Skeletal muscle satellite cell (primary cell): ENCODE data around the gene DOCK4.

ENCODE experiments used
- H3K27me3 ChIP-seq: 2 replicates; pipeline ENCODE4 v1.7.0; 2013; ENCODE audit warnings: low read length; ENCODE audit not compliant: control insufficient read depth, insufficient read depth
- H3K36me3 ChIP-seq: 2 replicates; pipeline ENCODE4 v1.7.0; 2013; ENCODE audit warnings: mild to moderate bottlenecking, control low read depth, low read length; ENCODE audit not compliant: insufficient read depth
- H3K4me1 ChIP-seq: 2 replicates; pipeline ENCODE4 v1.7.0; 2013; ENCODE audit warnings: low read length; ENCODE audit not compliant: control insufficient read depth, insufficient read depth
- H3K4me2 ChIP-seq: 2 replicates; pipeline ENCODE4 v1.7.0; 2013; ENCODE audit warnings: mild to moderate bottlenecking, low read length
- H3K4me3 ChIP-seq: 2 replicates; pipeline ENCODE4 v1.7.0; 2013; ENCODE audit warnings: low read length
- H3K9ac ChIP-seq: 2 replicates; pipeline ENCODE4 v1.7.0; 2013; ENCODE audit warnings: mild to moderate bottlenecking, low read depth, low read length, moderate library complexity
- H3K9me3 ChIP-seq: replicated peaks from 2 replicates; pipeline ENCODE4 v1.7.0; 2013; ENCODE audit warnings: mild to moderate bottlenecking, control low read depth, low read length

Gene DOCK4

GRCh38 chr7:111987115-111987826, 218.9 kb downstream of the DOCK4 start:
- H3K4me1 ChIP-seq: peaks cover 37% of the 10 kb centered on the region
- H3K27me3 ChIP-seq: no peaks in the 10 kb centered on the region
- peak overlapping the region; percentile 39 for H3K4me3 ChIP-seq
- no peaks in the 10 kb centered on the region for H3K36me3 ChIP-seq
- peak overlapping the region; percentile 72 for H3K4me2 ChIP-seq
- peak overlapping the region; percentile 54 for H3K9ac ChIP-seq
- no peaks in the 10 kb centered on the region for H3K9me3 ChIP-seq

- Histone ChIP-seq H3K4me3 (no peak overlapping the region), H3K36me3 (no peaks in the 10 kb centered on the region), H3K4me2 (peak overlapping the region; percentile 72), H3K27me3 (no peaks in the 10 kb centered on the region), H3K9me3 (no peaks in the 10 kb centered on the region), H3K4me1 (peaks cover 36% of the 10 kb centered on the region), H3K9ac (peak overlapping the region; percentile 4)
Measured at GRCh38 chr7:111986601-111987000, 219.6 kb downstream of the DOCK4 start.

- no peaks in the 10 kb centered on the region for H3K9me3 ChIP-seq
- H3K27me3 ChIP-seq: no peaks in the 10 kb centered on the region
- no peaks in the 10 kb centered on the region for H3K36me3 ChIP-seq
- peaks cover 36% of the 10 kb centered on the region for H3K4me1 ChIP-seq
- H3K4me3 ChIP-seq: no peak overlapping the region
- H3K9ac ChIP-seq: no peak overlapping the region
- no peak overlapping the region for H3K4me2 ChIP-seq
Measured at GRCh38 chr7:111985798-111986197, 220.4 kb downstream of the DOCK4 start.

- peak overlapping the region; percentile 4 for H3K4me2 ChIP-seq
- H3K4me3 ChIP-seq: no peak overlapping the region
- no peaks in the 10 kb centered on the region for H3K27me3 ChIP-seq
- H3K4me1 ChIP-seq: peaks cover 34% of the 10 kb centered on the region
- no peaks in the 10 kb centered on the region for H3K9me3 ChIP-seq
- H3K9ac ChIP-seq: peak overlapping the region; percentile 23
- no peaks in the 10 kb centered on the region for H3K36me3 ChIP-seq
Measured at GRCh38 chr7:111982804-111983203, 223.4 kb downstream of the DOCK4 start.

- Histone ChIP-seq H3K27me3 (no peaks in the 10 kb centered on the region), H3K4me3 (no peak overlapping the region), H3K9ac (no peak overlapping the region), H3K9me3 (no peaks in the 10 kb centered on the region), H3K36me3 (no peaks in the 10 kb centered on the region), H3K4me2 (no peak overlapping the region), H3K4me1 (peaks cover 27% of the 10 kb centered on the region)
Measured at GRCh38 chr7:111982133-111982532, 224.1 kb downstream of the DOCK4 start.

GRCh38 chr7:111980725-111981124, 225.5 kb downstream of the DOCK4 start:
- Histone ChIP-seq H3K36me3 (no peaks in the 10 kb centered on the region), H3K4me3 (no peak overlapping the region), H3K4me2 (no peak overlapping the region), H3K9ac (no peak overlapping the region), H3K9me3 (no peaks in the 10 kb centered on the region), H3K4me1 (peaks cover 20% of the 10 kb centered on the region), H3K27me3 (no peaks in the 10 kb centered on the region)

GRCh38 chr7:111975346-111975745, 230.9 kb downstream of the DOCK4 start:
- H3K4me1 ChIP-seq: no peaks in the 10 kb centered on the region
- H3K27me3 ChIP-seq: no peaks in the 10 kb centered on the region
- no peak overlapping the region for H3K9ac ChIP-seq
- no peaks in the 10 kb centered on the region for H3K36me3 ChIP-seq
- H3K4me2 ChIP-seq: no peak overlapping the region
- no peaks in the 10 kb centered on the region for H3K9me3 ChIP-seq
- no peak overlapping the region for H3K4me3 ChIP-seq

- H3K4me2 ChIP-seq: no peak overlapping the region
- no peak overlapping the region for H3K9ac ChIP-seq
- H3K27me3 ChIP-seq: no peaks in the 10 kb centered on the region
- no peaks in the 10 kb centered on the region for H3K36me3 ChIP-seq
- H3K9me3 ChIP-seq: no peaks in the 10 kb centered on the region
- H3K4me1 ChIP-seq: no peaks in the 10 kb centered on the region
- no peak overlapping the region for H3K4me3 ChIP-seq
Measured at GRCh38 chr7:111960984-111961383, 245.2 kb downstream of the DOCK4 start.

- H3K9me3 ChIP-seq: no peaks in the 10 kb centered on the region
- no peaks in the 10 kb centered on the region for H3K36me3 ChIP-seq
- H3K9ac ChIP-seq: no peak overlapping the region
- H3K4me2 ChIP-seq: no peak overlapping the region
- no peaks in the 10 kb centered on the region for H3K4me1 ChIP-seq
- H3K4me3 ChIP-seq: no peak overlapping the region
- no peaks in the 10 kb centered on the region for H3K27me3 ChIP-seq
Measured at GRCh38 chr7:111958896-111959295, 247.3 kb downstream of the DOCK4 start.

- no peaks in the 10 kb centered on the region for H3K27me3 ChIP-seq
- no peak overlapping the region for H3K9ac ChIP-seq
Measured at GRCh38 chr7:111958431-111958830, 247.8 kb downstream of the DOCK4 start.

GRCh38 chr7:111955616-111956015, 250.6 kb downstream of the DOCK4 start:
- Histone ChIP-seq H3K4me3 (no peak overlapping the region), H3K4me1 (no peaks in the 10 kb centered on the region), H3K9me3 (no peaks in the 10 kb centered on the region), H3K9ac (no peak overlapping the region), H3K36me3 (no peaks in the 10 kb centered on the region), H3K27me3 (no peaks in the 10 kb centered on the region), H3K4me2 (no peak overlapping the region)

More at GRCh38 chr7:111958431-111958830, 247.8 kb downstream of the DOCK4 start:
- H3K4me3 ChIP-seq: no peak overlapping the region
- no peaks in the 10 kb centered on the region for H3K4me1 ChIP-seq
- H3K36me3 ChIP-seq: no peaks in the 10 kb centered on the region
- no peaks in the 10 kb centered on the region for H3K9me3 ChIP-seq
- no peak overlapping the region for H3K4me2 ChIP-seq
